ENCODE results near the gene CAPN3. TPM values are rescaled to one million over a fixed set of nuclear protein-coding genes. Genes with fewer than 3 reads are reported as not detected.

CAPN3 gene
- total RNA-seq, 4 donors from 2014 or later, result 2.3 to 7.5 (median 4.7) TPM

GRCh38 chr15:42411884-42412283, 52.6 kb downstream of the CAPN3 start:
- Histone ChIP-seq H3K36me3 (peaks cover 40 to 71% (median 67%) of the 10 kb centered on the region in 4 donors), H3K4me1 (peaks cover 0 to 11% (median 10%) of the 10 kb centered on the region in 4 donors), H3K27me3 (no peaks in the 10 kb centered on the region), H3K4me3 (no peak overlapping the region), H3K27ac (replicated peaks in 1 of 4) (no peak overlapping the region), H3K9me3 (no peaks in the 10 kb centered on the region)
- 98% methylated on average over 7 of the region's 7 CpGs for WGBS
- TF ChIP-seq POLR2A (IDR thresholded peaks at IDR 0.05; ENCODE audit: low read depth), result no peak
- TF ChIP-seq, protein P1, sequence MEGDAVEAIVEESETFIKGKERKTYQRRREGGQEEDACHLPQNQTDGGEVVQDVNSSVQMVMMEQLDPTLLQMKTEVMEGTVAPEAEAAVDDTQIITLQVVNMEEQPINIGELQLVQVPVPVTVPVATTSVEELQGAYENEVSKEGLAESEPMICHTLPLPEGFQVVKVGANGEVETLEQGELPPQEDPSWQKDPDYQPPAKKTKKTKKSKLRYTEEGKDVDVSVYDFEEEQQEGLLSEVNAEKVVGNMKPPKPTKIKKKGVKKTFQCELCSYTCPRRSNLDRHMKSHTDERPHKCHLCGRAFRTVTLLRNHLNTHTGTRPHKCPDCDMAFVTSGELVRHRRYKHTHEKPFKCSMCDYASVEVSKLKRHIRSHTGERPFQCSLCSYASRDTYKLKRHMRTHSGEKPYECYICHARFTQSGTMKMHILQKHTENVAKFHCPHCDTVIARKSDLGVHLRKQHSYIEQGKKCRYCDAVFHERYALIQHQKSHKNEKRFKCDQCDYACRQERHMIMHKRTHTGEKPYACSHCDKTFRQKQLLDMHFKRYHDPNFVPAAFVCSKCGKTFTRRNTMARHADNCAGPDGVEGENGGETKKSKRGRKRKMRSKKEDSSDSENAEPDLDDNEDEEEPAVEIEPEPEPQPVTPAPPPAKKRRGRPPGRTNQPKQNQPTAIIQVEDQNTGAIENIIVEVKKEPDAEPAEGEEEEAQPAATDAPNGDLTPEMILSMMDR (IDR thresholded peaks at IDR 0.05), result no peak
- TF ChIP-seq EP300 (IDR thresholded peaks at IDR 0.05), result no peak
- peak in 1 of 2 donors; percentile 39 for TF ChIP-seq POLR2AphosphoS5 (IDR thresholded peaks at IDR 0.05)
- intact Hi-C loops (cut with DNase I), result no loop called here
- no peak for DNase-seq (ENCODE audit: extremely low spot score)

- no peaks in the 10 kb centered on the region for H3K9me3 ChIP-seq
- no peak for DNase-seq (ENCODE audit: extremely low spot score)
- peaks cover 59 to 91% (median 87%) of the 10 kb centered on the region in 4 donors for H3K36me3 ChIP-seq
- peaks cover 0 to 11% (median 10%) of the 10 kb centered on the region in 4 donors for H3K4me1 ChIP-seq
- 32% methylated on average over 2 of the region's 2 CpGs for WGBS
- TF ChIP-seq, protein P1 (IDR thresholded peaks at IDR 0.05), result no peak
- TF ChIP-seq POLR2A (IDR thresholded peaks at IDR 0.05; ENCODE audit: low read depth), result no peak
- no peak for TF ChIP-seq POLR2AphosphoS5 (IDR thresholded peaks at IDR 0.05)
- TF ChIP-seq EP300 (IDR thresholded peaks at IDR 0.05), result no peak
- intact Hi-C loops (cut with DNase I), result no loop called here
- no peak overlapping the region for H3K27ac ChIP-seq (replicated peaks in 1 of 4)
- no peak overlapping the region for H3K4me3 ChIP-seq
- H3K27me3 ChIP-seq, result no peaks in the 10 kb centered on the region
Measured at GRCh38 chr15:42413920-42414319, 54.6 kb downstream of the CAPN3 start.

DNA sequence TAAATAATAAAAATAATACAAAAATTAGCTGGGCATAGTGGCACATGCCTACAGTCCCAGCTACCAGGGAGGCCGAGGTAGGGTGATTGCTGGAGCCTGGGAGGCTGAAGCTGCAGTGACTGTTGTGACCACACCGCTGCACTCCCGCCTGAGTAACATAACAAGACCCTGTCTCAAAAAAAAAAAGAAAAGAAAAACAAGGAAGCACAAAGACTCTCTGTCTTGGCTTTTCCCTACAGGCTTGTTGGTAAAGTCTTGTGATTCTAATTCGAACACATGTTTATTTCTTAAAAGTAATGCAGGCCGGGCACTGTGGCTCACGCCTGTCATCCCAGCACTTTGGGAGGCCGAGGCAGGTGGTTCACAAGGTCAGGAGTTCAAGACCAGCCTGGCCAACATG, 60.1 kb downstream of the CAPN3 start:
- DNase-seq (ENCODE audit: extremely low spot score), result no peak
- H3K36me3 ChIP-seq, result peaks cover 92 to 100% (median 100%) of the 10 kb centered on the region in 4 donors
- TF ChIP-seq, protein P1 (IDR thresholded peaks at IDR 0.05), result no peak
- no peak for TF ChIP-seq POLR2AphosphoS5 (IDR thresholded peaks at IDR 0.05)
- TF ChIP-seq POLR2A (IDR thresholded peaks at IDR 0.05; ENCODE audit: low read depth), result no peak
- TF ChIP-seq EP300 (IDR thresholded peaks at IDR 0.05), result no peak
- no peak overlapping the region for H3K27ac ChIP-seq (replicated peaks in 1 of 4)
- H3K27me3 ChIP-seq, result no peaks in the 10 kb centered on the region
- H3K4me1 ChIP-seq, result peaks cover 0 to 8% (median 4%) of the 10 kb centered on the region in 4 donors
- intact Hi-C loops (cut with DNase I), result no loop called here
- WGBS, result 85% methylated on average over 7 of the region's 7 CpGs
- H3K9me3 ChIP-seq, result no peaks in the 10 kb centered on the region
- H3K4me3 ChIP-seq, result no peak overlapping the region

GRCh38 chr15:42421376-42421775, 62.1 kb downstream of the CAPN3 start:
- TF ChIP-seq POLR2AphosphoS5 (IDR thresholded peaks at IDR 0.05) (no peak), EP300 (IDR thresholded peaks at IDR 0.05) (no peak)
- TF ChIP-seq, protein P1 (IDR thresholded peaks at IDR 0.05), result no peak
- 67% methylated on average over 2 of the region's 2 CpGs for WGBS
- no peaks in the 10 kb centered on the region for H3K9me3 ChIP-seq
- no peak overlapping the region for H3K4me3 ChIP-seq
- H3K4me1 ChIP-seq, result peaks cover 0 to 4% (median 0%) of the 10 kb centered on the region in 4 donors
- no peaks in the 10 kb centered on the region for H3K27me3 ChIP-seq
- intact Hi-C loops (cut with DNase I), result no loop called here
- DNase-seq (ENCODE audit: extremely low spot score), result no peak
- peaks cover 94 to 100% (median 100%) of the 10 kb centered on the region in 4 donors for H3K36me3 ChIP-seq
- no peak overlapping the region for H3K27ac ChIP-seq (replicated peaks in 1 of 4)

Measured in esophagus muscularis mucosa (tissue), 4 donors.